Globus pallidus (tissue), 1 donor: Measurements from ENCODE around the gene PNPLA6.

Source experiments
- DNase-seq: peaks from one replicate; pipeline ENCODE4 v3.0.0-alpha.2; 2015; ENCODE audit warnings: low spot score

The PNPLA6 gene

GRCh38 chr19:7515645-7516151, 19.8 kb upstream of the PNPLA6 start, which contains the start of gene ZNF358:
ZNF358 (plus strand) TSS chr19:7516103; CDS start chr19:7519243, 3,140 bp downstream.
- DNase-seq: peak; percentile 87

- DNase-seq: no peak
Observed at GRCh38 chr19:7516333-7516732, 19.2 kb upstream of the PNPLA6 start.

- no peak for DNase-seq
Observed at GRCh38 chr19:7516878-7517277, 18.6 kb upstream of the PNPLA6 start.

- no peak for DNase-seq
Observed at GRCh38 chr19:7519361-7520130, 16.0 kb upstream of the PNPLA6 start.

GRCh38 chr19:7520131-7521051, 15.1 kb upstream of the PNPLA6 start:
- DNase-seq: peak; percentile 54

GRCh38 chr19:7521551-7522071, 13.9 kb upstream of the PNPLA6 start:
- DNase-seq: no peak

DNA sequence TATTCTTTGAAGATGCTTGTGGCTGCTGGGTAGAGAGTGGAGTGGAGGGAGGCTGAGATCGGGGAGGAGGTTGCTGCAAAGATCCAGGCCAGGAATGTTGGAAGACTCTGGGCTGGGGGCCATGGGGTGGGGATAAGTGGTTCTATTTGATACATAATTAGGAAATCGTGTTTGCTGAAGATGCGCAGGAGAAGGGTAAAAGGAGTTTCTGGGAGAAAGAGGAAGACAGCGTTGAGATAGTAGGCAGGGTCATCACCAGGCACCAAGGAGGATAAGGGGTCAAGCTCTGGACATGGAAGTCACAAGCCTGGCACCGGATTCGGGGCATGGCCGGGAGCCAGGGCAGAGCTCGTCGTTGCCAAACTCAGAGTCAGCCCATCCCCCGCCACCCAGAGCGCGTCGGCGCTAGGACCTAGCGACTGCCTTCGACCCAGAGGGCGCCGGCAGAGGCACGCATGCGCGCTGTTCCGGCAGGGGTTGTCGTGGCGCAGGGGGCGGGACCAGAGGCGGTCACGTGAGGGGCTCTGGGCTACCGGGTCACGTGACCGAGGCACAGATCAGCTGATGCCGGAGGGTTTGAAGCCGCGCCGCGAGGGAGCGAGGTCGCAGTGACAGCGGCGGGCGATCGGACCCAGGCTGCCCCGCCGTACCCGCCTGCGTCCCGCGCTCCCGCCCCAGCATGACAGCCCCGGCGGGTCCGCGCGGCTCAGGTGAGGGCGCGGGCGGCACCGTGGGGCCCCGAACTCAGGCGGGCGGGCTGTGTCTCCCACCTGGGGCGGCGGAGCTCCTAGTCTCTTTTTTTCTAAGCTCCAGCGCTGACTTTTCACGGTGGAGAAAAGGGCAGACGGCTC, 13.2 kb upstream of the PNPLA6 start, which contains the start of gene MCOLN1:
MCOLN1 (plus strand) TSS at position 553 of the 851 bp plus-strand sequence; CDS start at position 680, 127 bp downstream.
- DNase-seq: peak; percentile 96

GRCh38 chr19:7522923-7523667, 12.4 kb upstream of the PNPLA6 start:
- DNase-seq: no peak

DNA sequence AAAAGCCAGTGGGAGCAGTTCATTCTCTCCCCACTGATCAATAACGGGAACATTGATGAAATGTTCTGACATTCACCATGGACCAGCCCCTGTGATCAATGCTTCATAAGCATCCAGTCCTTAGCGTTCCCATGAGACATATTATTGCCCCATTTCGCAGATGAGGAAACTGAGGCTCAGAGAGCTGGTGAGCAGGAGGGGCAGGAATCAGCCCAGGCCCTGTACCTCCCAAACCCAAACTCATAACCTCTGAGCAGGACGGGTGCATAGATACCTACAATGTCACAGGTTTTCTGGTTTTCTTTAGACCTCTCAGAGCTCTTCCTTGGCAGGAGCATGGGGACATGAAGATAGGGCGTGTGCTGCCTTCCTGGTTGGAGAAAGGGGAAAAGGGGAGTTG, 11.0 kb upstream of the PNPLA6 start:
- DNase-seq: no peak

DNA sequence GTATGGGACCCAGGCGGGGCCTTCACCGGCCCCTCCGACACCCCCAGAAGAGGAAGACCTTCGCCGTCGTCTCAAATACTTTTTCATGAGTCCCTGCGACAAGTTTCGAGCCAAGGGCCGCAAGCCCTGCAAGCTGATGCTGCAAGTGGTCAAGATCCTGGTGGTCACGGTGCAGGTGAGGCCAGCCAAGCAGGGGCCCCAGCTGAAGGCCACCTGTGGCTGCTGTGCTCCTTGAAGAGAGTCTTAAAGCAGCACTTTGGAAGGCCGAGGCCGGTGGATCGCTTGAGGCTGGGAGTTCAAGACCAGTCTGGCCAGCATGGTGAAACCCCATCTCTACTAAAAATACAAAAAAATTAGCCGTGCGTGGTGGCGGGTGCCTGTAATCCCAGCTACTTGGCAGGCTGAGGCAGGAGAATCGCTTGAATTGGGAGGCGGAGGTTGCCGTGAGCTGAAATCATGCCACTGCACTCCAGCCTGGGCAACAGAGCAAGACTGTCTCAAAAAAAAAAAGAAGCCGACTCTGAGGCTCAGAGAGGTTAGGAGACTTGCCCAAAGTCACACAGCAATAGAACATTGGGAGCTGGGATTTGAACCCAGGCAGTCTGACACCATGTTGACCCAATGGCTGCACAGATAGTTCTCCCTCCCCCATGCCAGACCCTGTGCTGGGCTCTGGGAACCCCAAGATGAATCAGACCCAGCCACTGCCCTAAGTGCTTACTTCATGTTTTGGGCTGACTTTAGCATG, 10.4 kb upstream of the PNPLA6 start:
- DNase-seq: no peak

- DNase-seq: no peak
Observed at GRCh38 chr19:7526059-7526929, 9.2 kb upstream of the PNPLA6 start.

DNA sequence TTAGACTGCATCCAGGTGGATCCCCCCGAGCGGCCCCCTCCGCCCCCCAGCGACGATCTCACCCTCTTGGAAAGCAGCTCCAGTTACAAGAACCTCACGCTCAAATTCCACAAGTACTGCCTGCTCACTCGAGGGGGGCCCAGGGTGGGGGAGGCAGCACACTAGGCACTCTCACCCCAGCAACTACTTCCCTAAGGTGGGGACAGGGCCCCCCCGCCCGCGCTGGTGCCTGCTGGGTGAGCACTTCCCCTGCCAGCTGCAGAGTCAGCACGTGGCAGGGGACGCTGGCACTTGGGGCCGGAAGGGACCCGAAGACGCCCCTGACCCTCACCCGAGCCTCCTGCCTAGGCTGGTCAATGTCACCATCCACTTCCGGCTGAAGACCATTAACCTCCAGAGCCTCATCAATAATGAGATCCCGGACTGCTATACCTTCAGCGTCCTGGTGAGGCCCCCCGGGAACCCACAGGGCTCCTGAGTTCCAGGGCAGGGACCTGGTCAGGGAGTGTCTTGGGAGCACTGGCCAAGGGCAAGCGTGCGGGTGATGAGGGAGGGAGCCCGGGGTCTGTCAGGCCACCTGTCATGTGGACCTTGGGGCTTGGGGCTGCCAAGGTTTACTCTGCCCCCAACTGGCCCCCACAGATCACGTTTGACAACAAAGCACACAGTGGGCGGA, 7.9 kb upstream of the PNPLA6 start:
- no peak for DNase-seq

DNA sequence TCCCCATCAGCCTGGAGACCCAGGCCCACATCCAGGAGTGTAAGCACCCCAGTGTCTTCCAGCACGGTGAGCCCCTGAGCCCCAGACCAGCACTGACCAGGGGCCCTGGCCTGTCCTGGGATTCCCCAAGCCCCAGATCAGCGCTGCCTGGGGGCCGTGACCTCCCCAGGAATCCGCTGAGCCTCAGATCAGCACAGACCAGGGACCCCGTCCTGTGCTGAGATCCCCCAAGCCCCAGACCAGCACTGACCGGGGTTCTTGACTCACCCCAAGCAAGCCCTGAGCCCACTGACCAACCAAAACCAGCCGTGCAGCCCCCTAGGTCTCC, 7.4 kb upstream of the PNPLA6 start:
- DNase-seq: no peak

- no peak for DNase-seq
Observed at GRCh38 chr19:7528522-7529245, 6.8 kb upstream of the PNPLA6 start.

DNA sequence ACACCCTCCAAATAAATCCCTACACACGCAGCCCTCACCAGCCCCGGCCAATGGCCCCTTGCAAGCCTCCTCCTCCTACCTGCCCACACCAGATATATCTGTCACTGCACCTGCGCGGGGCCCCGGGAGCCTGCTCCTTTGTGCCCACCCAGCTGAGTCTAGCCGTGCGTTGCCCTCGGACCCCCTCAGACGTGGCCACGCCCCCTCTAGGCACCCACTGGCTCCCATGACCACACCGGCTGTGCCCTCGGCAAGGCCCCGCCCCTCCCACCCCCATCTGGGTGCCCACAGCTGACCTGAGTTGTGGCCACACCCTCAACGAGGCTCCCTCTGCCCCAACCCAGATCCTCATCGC, 6.3 kb upstream of the PNPLA6 start:
- no peak for DNase-seq

DNA sequence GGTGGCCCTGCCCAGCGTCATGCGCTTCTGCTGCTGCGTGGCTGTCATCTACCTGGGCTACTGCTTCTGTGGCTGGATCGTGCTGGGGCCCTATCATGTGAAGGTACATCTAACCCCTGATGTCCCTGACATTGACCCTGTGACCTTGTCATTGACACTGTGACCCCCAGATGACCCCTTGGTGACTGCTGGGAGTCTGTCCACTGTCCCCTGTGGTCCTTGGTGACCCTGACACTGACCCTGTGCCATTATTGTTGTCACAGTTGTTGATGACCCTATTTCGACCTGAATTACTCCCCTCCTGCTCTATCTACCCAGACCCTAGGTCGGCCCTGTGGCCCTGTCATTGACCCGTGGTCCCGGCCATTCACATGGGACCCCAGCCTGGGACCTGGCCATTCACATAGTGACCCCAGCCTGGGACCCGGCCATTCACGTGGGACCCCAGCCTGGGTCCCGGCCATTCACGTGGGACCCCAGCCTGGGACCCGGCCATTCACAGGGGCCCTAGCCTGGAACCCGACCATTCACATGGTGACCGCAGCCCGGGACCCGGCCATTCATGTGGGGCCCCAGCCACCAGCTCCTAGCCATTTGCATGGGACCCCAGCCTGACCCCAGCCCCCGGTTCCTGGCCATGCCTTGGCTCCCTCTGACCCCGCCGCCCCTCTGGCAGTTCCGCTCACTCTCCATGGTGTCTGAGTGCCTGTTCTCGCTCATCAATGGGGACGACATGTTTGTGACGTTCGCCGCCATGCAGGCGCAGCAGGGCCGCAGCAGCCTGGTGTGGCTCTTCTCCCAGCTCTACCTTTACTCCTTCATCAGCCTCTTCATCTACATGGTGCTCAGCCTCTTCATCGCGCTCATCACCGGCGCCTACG, 5.7 kb upstream of the PNPLA6 start:
- no peak for DNase-seq
